PC-3 (cell line): ENCODE data around the gene FBXO31.

Experiments used
- CTCF ChIP-seq: fragments of 300-600 bp; sonication (generic); conservative IDR thresholded peaks from 2 replicates; pipeline ENCODE4 v1.5.1; 2017; ENCODE audit warnings: antibody characterized with exemption, low read depth, mild to moderate bottlenecking, low read length
- EZH2 ChIP-seq: fragments of 300-600 bp; sonication (generic); IDR thresholded peaks from one replicate; pipeline ENCODE4 v1.6.1; 2017; ENCODE audit warnings: antibody characterized with exemption, mild to moderate bottlenecking, low read length; ENCODE audit not compliant: unreplicated experiment

- TF ChIP-seq EZH2 (no peak), CTCF (no peak)
Measured at GRCh38 chr16:87295259-87295658, 88.3 kb downstream of the FBXO31 start.
